SK-N-SH treated with all-trans-retinoic acid at 6 μM for 48 hours (cell line): ENCODE data around the gene PTPRN2.

Experiments
- ARNTL ChIP-seq: fragments of 450-650 bp; formaldehyde crosslinking; IDR thresholded peaks from 2 replicates; pipeline ENCODE4 v1.5.0; 2020; ENCODE audit warnings: low read depth, mild to moderate bottlenecking, moderate library complexity, borderline replicate concordance
- ISL1 ChIP-seq: fragments of 250-450 bp; sonication (Bioruptor Pico); IDR thresholded peaks from 2 replicates; pipeline ENCODE4 v2.1.2; 2022; ENCODE audit warnings: mild to moderate bottlenecking, moderate library complexity
- RARB ChIP-seq: fragments of 250-450 bp; sonication (Bioruptor Pico); IDR thresholded peaks from 2 replicates; pipeline ENCODE4 v1.8.0; 2021; ENCODE audit warnings: mild to moderate bottlenecking, moderate library complexity
- SNAI2 ChIP-seq: fragments of 250-450 bp; sonication (Bioruptor Pico); IDR thresholded peaks from 2 replicates; pipeline ENCODE4 v1.5.0; 2020; ENCODE audit warnings: mild to moderate bottlenecking, moderate library complexity
- ZFP3 ChIP-seq: fragments of 250-450 bp; sonication (Bioruptor Pico); IDR thresholded peaks from 2 replicates; pipeline ENCODE4 v1.5.0; 2020; ENCODE audit warnings: mild to moderate bottlenecking, moderate library complexity
- ZFP30 ChIP-seq: fragments of 450-650 bp; formaldehyde crosslinking; IDR thresholded peaks from 2 replicates; pipeline ENCODE4 v1.5.0; 2022; ENCODE audit warnings: mild to moderate bottlenecking, moderate library complexity
- ZNF8 ChIP-seq: fragments of 450-650 bp; formaldehyde crosslinking; IDR thresholded peaks from 2 replicates; pipeline ENCODE4 v1.5.0; 2020; ENCODE audit warnings: mild to moderate bottlenecking, moderate library complexity
- TF ChIP-seq, protein P1 (sequence below): fragments of 250-450 bp; sonication (Bioruptor Pico); IDR thresholded peaks from 2 replicates; pipeline ENCODE4 v1.8.0; 2020; ENCODE audit warnings: mild to moderate bottlenecking, moderate library complexity, borderline replicate concordance

DNA sequence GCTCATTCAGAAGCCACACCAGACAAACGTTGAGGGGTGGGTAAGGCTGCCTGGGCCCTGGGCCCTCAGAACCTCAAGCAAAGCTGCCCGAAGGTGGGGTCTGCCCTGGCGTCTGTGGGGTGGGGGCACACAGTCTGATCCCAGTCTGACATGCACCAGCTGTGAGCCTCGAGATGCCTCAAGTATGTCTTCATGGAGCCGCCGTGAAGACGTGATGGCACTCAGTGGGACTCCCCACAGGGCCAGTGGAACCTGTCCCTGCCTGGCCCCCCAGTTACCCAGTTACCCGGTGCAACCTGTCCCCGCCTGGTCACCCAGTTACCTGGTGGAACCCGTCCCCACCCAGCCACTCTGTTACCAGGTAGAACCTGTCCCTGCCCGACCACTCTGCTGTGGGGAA is 351.2 kb downstream of the PTPRN2 start:
- TF ChIP-seq ZFP3 (CRISPR knock-in tag) (no peak), SNAI2 (CRISPR knock-in tag) (no peak), ARNTL (no peak), RARB (CRISPR knock-in tag) (no peak), ZNF8 (no peak), ISL1 (CRISPR knock-in tag) (no peak), ZFP30 (CRISPR knock-in tag) (no peak)
- TF ChIP-seq, protein P1, sequence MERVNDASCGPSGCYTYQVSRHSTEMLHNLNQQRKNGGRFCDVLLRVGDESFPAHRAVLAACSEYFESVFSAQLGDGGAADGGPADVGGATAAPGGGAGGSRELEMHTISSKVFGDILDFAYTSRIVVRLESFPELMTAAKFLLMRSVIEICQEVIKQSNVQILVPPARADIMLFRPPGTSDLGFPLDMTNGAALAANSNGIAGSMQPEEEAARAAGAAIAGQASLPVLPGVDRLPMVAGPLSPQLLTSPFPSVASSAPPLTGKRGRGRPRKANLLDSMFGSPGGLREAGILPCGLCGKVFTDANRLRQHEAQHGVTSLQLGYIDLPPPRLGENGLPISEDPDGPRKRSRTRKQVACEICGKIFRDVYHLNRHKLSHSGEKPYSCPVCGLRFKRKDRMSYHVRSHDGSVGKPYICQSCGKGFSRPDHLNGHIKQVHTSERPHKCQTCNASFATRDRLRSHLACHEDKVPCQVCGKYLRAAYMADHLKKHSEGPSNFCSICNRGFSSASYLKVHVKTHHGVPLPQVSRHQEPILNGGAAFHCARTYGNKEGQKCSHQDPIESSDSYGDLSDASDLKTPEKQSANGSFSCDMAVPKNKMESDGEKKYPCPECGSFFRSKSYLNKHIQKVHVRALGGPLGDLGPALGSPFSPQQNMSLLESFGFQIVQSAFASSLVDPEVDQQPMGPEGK (CRISPR knock-in tag) = no peak
